NCI-H774 (cell line): ENCODE results near the gene ADAMTSL1.

Source experiments
- DNase-seq: peaks from one replicate; lab custom pipeline; 2025; lab: John Stamatoyannopoulos, UW

ADAMTSL1 gene

DNA sequence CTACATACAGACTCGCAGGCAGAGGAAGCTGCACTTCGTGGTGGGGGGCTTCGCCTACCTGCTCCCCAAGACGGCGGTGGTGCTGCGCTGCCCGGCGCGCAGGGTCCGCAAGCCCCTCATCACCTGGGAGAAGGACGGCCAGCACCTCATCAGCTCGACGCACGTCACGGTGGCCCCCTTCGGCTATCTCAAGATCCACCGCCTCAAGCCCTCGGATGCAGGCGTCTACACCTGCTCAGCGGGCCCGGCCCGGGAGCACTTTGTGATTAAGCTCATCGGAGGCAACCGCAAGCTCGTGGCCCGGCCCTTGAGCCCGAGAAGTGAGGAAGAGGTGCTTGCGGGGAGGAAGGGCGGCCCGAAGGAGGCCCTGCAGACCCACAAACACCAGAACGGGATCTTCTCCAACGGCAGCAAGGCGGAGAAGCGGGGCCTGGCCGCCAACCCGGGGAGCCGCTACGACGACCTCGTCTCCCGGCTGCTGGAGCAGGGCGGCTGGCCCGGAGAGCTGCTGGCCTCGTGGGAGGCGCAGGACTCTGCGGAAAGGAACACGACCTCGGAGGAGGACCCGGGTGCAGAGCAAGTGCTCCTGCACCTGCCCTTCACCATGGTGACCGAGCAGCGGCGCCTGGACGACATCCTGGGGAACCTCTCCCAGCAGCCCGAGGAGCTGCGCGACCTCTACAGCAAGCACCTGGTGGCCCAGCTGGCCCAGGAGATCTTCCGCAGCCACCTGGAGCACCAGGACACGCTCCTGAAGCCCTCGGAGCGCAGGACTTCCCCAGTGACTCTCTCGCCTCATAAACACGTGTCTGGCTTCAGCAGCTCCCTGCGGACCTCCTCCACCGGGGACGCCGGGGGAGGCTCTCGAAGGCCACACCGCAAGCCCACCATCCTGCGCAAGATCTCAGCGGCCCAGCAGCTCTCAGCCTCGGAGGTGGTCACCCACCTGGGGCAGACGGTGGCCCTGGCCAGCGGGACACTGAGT is 303.2 kb downstream of the ADAMTSL1 start:
- DNase-seq, result no peak

DNA sequence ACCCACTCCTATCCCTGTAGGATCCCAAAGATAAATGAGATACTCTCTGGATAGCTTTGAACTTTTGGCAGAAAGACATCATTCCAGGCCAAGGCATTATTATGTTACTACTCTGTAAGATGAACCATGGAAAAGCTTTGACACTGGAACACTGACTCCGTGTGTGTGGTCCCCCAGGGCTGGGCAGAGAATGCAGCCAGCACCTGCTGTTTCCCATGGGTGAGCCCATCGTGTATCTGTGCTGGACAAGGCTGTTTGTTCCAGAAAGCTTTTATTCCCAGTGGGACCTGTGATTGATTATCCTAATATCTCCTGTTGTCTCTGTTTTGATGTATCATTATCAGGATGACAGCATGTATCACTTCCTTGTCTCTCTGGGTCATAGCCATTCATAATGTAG is 304.2 kb downstream of the ADAMTSL1 start:
- DNase-seq, result no peak

DNA sequence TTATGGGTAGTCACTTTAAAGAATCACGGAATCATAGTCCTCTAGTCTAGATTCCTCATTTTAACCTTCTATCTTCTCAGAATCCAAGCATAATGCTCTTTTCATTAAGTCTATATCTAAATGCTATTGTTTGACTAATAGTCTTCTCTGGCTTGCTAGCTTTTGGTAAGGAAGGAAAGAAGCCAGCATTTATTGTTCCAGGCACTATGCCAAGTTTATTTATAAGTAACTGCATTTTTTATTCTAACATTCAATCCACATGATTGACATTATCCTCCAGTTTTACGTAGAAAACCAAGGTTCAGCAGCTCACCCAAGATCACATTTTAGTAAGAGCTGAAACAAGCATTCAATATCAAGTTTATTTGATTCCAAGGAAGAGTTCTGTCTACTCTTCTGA is 304.9 kb downstream of the ADAMTSL1 start:
- no peak for DNase-seq

GRCh38 chr9:18783909-18784308 is 310.0 kb downstream of the ADAMTSL1 start:
- DNase-seq, result no peak

GRCh38 chr9:18785604-18786003 is 311.7 kb downstream of the ADAMTSL1 start:
- no peak for DNase-seq

- DNase-seq, result no peak
Measured at GRCh38 chr9:18786196-18786595, 312.2 kb downstream of the ADAMTSL1 start.

- DNase-seq, result no peak
Measured at GRCh38 chr9:18786911-18787650, 313.1 kb downstream of the ADAMTSL1 start.

GRCh38 chr9:18788256-18788655 is 314.3 kb downstream of the ADAMTSL1 start:
- no peak for DNase-seq

DNA sequence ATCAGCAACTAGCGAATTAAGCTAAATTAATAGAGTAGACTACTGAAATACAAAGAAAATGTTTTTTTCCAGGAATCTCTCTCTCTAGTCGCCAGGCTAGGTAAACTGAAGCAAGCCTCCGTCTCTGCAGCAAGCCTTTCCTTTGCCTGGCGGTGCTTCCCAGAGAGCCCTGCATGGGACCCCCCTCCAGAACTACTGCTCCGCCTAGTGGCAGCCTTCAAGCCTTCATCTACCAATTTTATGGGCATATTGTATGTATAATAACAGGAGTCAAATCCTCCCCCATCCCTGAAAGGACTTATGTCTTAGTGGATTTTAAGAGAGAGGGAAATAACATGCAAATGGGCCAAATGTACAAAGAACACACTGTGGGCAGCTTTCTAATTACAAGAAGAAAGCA is 317.1 kb downstream of the ADAMTSL1 start:
- DNase-seq, result no peak

GRCh38 chr9:18793122-18793521 is 319.2 kb downstream of the ADAMTSL1 start:
- DNase-seq, result no peak

DNA sequence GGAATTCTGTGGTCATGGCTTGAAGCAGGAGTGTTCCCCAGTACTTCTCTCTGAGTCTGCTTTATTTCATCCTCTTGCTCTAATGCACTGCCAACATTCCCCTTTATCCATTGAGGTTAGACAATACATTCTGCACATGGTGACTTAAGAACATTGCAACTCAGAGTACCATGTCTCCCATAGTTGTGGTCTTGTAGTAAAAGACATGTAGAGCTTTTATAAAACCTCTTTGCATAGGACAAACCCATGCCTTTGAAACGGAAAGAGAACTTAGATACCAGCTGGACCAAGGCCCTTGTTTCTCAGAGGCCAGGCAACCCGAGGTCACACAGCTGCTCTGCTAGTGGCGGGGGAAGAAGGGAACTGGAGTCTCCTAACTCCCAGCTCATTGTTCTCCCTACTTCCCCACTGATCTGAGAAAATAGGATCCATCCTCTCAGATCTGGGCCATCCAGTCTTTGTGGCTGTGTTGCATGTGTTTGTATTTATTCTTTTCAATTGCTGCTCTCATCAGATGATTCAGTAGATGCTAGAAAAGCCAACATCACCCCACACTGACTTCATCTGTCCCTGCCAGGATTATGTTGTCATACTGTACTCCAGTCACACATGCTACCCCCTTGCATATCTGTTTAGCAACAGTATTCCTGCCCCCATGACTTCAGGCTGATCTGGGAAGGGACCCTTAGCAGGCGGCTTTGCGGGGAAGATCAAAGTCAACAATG is 322.2 kb downstream of the ADAMTSL1 start:
- DNase-seq, result no peak

DNA sequence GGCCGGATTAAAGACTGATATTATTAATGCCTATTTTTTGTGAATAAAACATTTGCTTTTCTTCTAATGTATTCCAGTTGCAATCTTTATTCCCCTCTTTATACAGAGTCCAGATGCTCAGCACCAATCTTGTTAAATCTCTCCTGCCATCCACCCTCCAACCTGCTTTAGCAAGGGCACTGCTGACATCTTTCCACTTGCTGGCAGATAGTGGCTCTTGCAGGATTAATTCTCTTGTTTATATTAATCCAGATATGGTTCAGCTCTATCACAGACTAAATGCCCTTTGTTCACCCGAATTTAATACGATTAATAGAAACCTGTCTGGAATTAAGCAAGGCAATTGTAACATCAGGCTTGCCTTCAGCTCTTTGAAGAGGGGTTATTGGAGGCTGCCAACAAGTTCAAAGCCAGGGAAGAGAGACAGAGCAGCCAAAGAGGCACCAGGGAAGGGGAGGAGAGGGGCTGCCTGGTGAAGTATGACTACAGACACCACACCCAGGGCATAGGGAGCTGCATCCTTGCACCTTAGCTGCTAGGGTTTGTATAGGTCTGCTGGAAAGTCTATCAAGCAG is 322.8 kb downstream of the ADAMTSL1 start:
- DNase-seq, result no peak

DNA sequence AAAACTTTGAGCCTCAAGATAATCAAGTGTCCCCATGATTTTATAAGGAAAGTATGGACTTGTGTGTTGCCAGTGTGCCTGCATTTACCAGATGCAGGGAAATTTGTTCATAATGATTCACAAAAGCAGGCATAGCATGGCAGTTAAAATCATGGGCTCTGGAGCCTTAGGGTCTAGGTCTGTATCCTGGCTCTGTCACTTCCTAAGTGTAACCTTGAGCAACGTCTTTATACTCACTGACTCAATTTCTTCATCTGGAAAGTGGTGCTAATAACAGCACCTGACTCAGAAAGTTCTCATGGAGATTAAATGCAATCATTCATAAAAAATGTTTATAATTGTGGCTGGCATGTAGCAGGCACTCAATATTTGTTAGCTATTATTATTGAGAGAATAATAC is 324.2 kb downstream of the ADAMTSL1 start:
- DNase-seq, result no peak

GRCh38 chr9:18798508-18799290 is 324.7 kb downstream of the ADAMTSL1 start:
- DNase-seq, result no peak

- DNase-seq, result no peak
Measured at GRCh38 chr9:18799428-18799827, 325.5 kb downstream of the ADAMTSL1 start.

DNA sequence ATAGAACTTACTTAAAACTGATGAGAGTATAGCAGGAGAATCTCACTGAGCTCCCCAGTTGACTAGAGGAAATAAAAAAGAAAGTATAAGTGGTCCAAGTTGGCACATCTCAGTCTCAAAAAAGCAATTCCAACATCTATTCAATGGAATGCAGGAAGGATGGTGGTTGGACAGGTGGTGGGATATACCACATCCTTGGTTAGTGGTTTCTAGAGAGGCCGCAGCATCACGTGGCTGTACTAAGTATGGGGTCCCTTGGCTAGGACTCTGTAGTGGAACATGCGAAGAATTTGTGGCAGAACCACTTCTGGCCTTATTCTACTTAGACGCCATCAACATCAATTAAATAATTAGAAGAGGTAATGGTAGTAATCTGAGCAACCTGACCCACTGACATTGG is 326.6 kb downstream of the ADAMTSL1 start:
- no peak for DNase-seq

DNA sequence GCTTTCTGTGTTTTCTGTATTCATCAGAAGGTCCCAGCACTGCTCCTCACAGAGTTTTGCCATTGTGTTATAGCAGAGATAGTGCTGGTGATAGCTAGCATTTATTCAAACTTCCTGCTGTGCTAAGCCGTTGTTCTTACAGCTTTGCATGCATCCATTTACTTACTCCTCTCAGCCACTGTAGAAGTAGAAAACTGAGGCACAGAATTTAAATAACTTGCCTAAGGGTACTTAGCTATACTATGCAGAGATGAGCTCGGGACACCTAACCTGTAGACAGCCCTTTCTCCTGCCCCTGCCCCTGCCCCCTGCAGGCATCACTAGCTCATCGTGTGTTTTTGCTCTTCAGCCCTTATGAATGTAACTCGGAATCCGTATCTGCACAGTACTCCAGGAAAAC is 331.4 kb downstream of the ADAMTSL1 start:
- no peak for DNase-seq

DNA sequence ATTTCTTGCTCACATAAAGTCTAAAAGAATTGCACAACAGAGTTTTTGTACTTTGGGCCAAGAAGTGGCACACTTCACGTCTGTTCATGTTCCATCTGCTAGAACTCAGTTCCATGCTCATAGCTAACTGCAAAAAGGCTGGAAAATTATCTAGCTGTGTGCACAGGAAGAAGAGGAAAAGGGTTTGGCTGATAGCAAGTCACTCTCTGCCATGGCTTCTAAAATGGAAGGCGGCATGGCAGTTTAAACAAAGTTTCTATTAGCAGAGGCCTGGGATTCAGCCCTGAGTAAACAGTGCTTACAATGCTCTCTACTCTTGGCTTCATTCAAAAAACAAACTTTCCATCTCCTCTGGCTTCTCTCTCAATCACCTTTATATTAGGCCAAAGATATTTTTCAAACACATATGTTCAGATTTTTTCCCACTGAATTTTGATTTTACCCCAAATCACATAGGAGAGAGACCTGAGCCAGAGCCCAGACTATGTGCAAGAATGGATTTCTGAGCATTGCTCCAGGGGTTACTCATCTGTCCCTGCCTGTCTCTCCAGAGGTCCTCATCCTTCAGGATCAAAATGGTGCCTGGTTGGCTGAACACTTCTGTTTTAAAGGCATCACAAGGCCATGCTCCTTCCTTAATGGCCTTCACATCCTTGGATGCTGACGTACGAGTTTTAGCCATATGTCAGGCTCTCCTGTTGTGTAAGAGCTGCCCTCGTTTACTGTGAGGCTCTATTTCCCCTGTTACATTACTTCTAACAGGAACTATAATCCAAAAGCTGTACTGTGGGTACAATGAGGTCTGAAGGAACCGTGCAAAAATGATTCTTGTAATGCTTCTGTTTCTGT is 332.5 kb downstream of the ADAMTSL1 start:
- peak; percentile 26 for DNase-seq

GRCh38 chr9:18810581-18810980 is 336.6 kb downstream of the ADAMTSL1 start:
- no peak for DNase-seq

GRCh38 chr9:18811171-18811570 is 337.2 kb downstream of the ADAMTSL1 start:
- DNase-seq, result no peak
